Activated CD4-positive, alpha-beta T cell treated with anti-CD3 and anti-CD28 coated beads for 4 hours (primary cell): ENCODE measurements around the gene ANKFY1.
A peak's percentile ranks its signal among the peaks of the same experiment; 100 is the strongest.

ENCODE experiments used
- DNase-seq, 2 donors: peaks; one replicate each; pipeline ENCODE4 v3.0.0-alpha.2; 2020

ANKFY1 gene

GRCh38 chr17:4176808-4177472 is 86.8 kb downstream of the ANKFY1 start:
- no peak for DNase-seq

- DNase-seq: peak; percentile 28 to 31
Observed at GRCh38 chr17:4175921-4176807, 87.6 kb downstream of the ANKFY1 start.

- DNase-seq: no peak
Observed at GRCh38 chr17:4174556-4174955, 89.2 kb downstream of the ANKFY1 start.

- DNase-seq: no peak
Observed at GRCh38 chr17:4173781-4174180, 90.0 kb downstream of the ANKFY1 start.

- no peak for DNase-seq
Observed at GRCh38 chr17:4172356-4172755, 91.4 kb downstream of the ANKFY1 start.

GRCh38 chr17:4170639-4171280 is 93.0 kb downstream of the ANKFY1 start:
- no peak for DNase-seq

GRCh38 chr17:4167786-4168185 is 96.0 kb downstream of the ANKFY1 start:
- DNase-seq: no peak

GRCh38 chr17:4166419-4166818 is 97.4 kb downstream of the ANKFY1 start:
- DNase-seq: no peak

- DNase-seq: no peak
Observed at GRCh38 chr17:4165301-4166010, 98.3 kb downstream of the ANKFY1 start.

GRCh38 chr17:4163951-4164350 is 99.8 kb downstream of the ANKFY1 start:
- no peak for DNase-seq

GRCh38 chr17:4162775-4163466 is 100.9 kb downstream of the ANKFY1 start:
- no peak for DNase-seq

- DNase-seq: no peak
Observed at GRCh38 chr17:4162321-4162720, 101.5 kb downstream of the ANKFY1 start.

- no peak for DNase-seq
Observed at GRCh38 chr17:4161967-4162305, 101.8 kb downstream of the ANKFY1 start.

- DNase-seq: no peak
Observed at GRCh38 chr17:4161192-4161966, 102.4 kb downstream of the ANKFY1 start.

GRCh38 chr17:4160294-4160859 is 103.4 kb downstream of the ANKFY1 start:
- DNase-seq: no peak

- DNase-seq: no peak
Observed at GRCh38 chr17:4159761-4160160, 104.0 kb downstream of the ANKFY1 start.

GRCh38 chr17:4157618-4158333 is 106.0 kb downstream of the ANKFY1 start:
- no peak for DNase-seq

- DNase-seq: no peak
Observed at GRCh38 chr17:4156750-4157381, 106.9 kb downstream of the ANKFY1 start.

- DNase-seq: no peak
Observed at GRCh38 chr17:4155980-4156620, 107.7 kb downstream of the ANKFY1 start.

GRCh38 chr17:4154201-4154600 is 109.6 kb downstream of the ANKFY1 start:
- DNase-seq: no peak
